Upper lobe of left lung (tissue), 6 donors: Measurements from ENCODE around the gene GINS1. TPM values are rescaled to one million over a fixed set of nuclear protein-coding genes. Genes with fewer than 3 reads are reported as not detected.

ENCODE experiments used
- ATAC-seq, 2 donors: fragments of 200-7000 bp; cut with Tn5 transposase; one replicate each; pipeline ENCODE4 v1.9.1; 2022; ENCODE audit warnings: mild to moderate bottlenecking in 2 of 2, moderate library complexity in 2 of 2; ENCODE audit not compliant: low FRiP score in 2 of 2
- DNase-seq, 2 donors: peaks; one replicate each; pipeline ENCODE4 v3.0.0-alpha.2; 2019 to 2020
- H3K27ac ChIP-seq, 4 donors: fragments of 200-600 bp; sonication (generic); one replicate each; pipeline ENCODE4 v1.5.1; 2016 to 2019
- H3K27me3 ChIP-seq, 4 donors: fragments of 200-600 bp; sonication (generic); one replicate each; pipeline ENCODE4 v1.5.1; 2017 to 2019
- H3K36me3 ChIP-seq, 4 donors: fragments of 200-600 bp; sonication (generic); one replicate each; pipeline ENCODE4 v1.5.1; 2016 to 2019
- H3K4me1 ChIP-seq, 4 donors: fragments of 200-600 bp; sonication (generic); one replicate each; pipeline ENCODE4 v1.5.1; 2018 to 2019
- H3K4me3 ChIP-seq, 4 donors: fragments of 200-600 bp; sonication (generic); one replicate each; pipeline ENCODE4 v1.5.1; 2017 to 2019; ENCODE audit warnings: mild to moderate bottlenecking in 2 of 4, moderate library complexity in 1 of 4
- H3K9me3 ChIP-seq, 4 donors: fragments of 200-600 bp; sonication (generic); one replicate each; pipeline ENCODE4 v1.5.1; 2018 to 2019
- CTCF ChIP-seq, 6 experiments: fragments of 450-650 bp in 4 of 6; fragments of 200-600 bp in 2 of 6; sonication (generic) in 2 of 6; IDR thresholded peaks; one replicate each; pipeline ENCODE4 v1.5.1; 2016 to 2019; ENCODE audit warnings: antibody characterized with exemption in 6 of 6
- EP300 ChIP-seq, 4 donors: sonication (generic); formaldehyde crosslinking; IDR thresholded peaks; one replicate each; pipeline ENCODE4 v1.5.1; 2017; ENCODE audit warnings: antibody characterized with exemption in 4 of 4, control low read depth in 2 of 4
- POLR2A ChIP-seq, 4 donors: fragments of 450-650 bp; IDR thresholded peaks; one replicate each; pipeline ENCODE4 v1.5.1; 2016 to 2017; ENCODE audit warnings: antibody characterized with exemption in 4 of 4, mild to moderate bottlenecking in 2 of 4
- POLR2AphosphoS5 ChIP-seq, 2 donors: sonication (generic); formaldehyde crosslinking; IDR thresholded peaks; one replicate each; pipeline ENCODE4 v1.5.1; 2017; ENCODE audit warnings: antibody characterized with exemption in 2 of 2
- WGBS, 2 donors: methylation state at CpG; one replicate each; pipeline ENCODE4 v1.1.5; 2017 to 2018; 5-methylcytosine and 5-hydroxymethylcytosine counted together
- total RNA-seq, 6 donors: library from RNA; depleted of rRNA in 4 of 6; stranded (reverse); fragments of >200 nt in 4 of 6; gene quantifications; one replicate each; pipeline versions ENCODE4 v1.1.0 to v1.2.1, GENCODE V29; 2016 to 2021
- donor health status: DM: no; HTN: no; CAD: no; lungs with moderate emphysema.
- donor health status: DM: no; HTN: yes; CAD: no; lungs with severe emphysema.

The GINS1 gene
- total RNA-seq, 6 donors from 2014 or later: under 0.01 to 1.8 (median 0.77) TPM

DNA sequence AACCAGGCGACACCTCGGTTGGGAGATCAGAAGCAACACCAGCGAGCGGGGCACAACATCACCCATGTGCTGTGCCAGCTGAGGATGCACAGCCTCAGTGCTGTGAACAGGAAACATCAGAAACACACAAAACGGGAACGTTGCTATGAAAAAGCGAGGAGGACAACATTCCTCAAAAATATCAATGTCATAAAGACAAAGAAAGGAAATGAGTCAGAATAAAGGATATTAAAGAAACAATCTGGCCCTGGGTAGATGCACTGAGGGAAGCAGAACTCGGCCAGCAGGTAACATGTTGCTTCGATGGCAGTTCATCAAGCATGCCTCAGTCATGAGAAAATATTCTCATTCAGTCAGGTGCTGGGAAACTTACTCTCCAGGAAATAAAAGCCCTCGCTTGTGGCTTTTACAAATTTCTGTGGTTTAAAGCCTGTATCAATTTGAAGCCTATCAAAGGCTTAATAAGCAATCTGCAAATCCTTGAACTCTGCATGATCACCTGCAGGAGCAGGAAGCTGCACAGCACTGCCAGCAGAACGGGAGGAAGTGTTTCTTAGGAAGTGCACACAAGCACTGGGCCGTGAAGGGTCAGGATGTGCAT is 77.5 kb downstream of the GINS1 start:
- no peak overlapping the region for H3K27ac ChIP-seq
- H3K27me3 ChIP-seq: no peaks in the 10 kb centered on the region
- H3K4me3 ChIP-seq: no peak overlapping the region
- H3K9me3 ChIP-seq: no peaks in the 10 kb centered on the region
- 48 to 53% methylated on average over 12 of the region's 12 CpGs for WGBS, 2 donors
- TF ChIP-seq CTCF (IDR thresholded peaks at IDR 0.05): no peak
- TF ChIP-seq POLR2AphosphoS5 (IDR thresholded peaks at IDR 0.05): no peak
- no peak for TF ChIP-seq EP300 (IDR thresholded peaks at IDR 0.05)
- TF ChIP-seq POLR2A (IDR thresholded peaks at IDR 0.05): no peak
- no peaks in the 10 kb centered on the region for H3K4me1 ChIP-seq
- no peak for DNase-seq
- no peak for ATAC-seq
- H3K36me3 ChIP-seq: peaks cover 0 to 15% (median 4%) of the 10 kb centered on the region in 4 donors

DNA sequence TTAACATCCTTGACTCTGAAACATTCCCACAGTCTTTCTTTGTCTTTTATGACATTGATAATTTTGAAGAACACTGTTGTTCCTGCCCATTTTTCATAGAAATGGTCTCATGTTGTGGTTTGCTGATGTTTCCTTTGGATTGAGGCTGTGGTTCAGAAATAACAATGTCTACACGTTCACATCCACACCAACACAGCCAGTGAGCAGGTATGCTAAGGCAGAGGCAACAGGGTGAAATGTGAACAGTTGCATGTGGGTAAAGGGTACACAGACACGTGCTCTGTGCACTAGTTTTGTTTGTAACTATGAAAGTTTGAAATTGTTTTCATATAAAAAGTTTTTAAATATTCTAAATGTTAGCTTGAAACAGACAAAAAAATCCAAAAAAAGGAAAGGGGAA is 78.4 kb downstream of the GINS1 start:
- 61 to 65% methylated on average over 2 of the region's 2 CpGs for WGBS, 2 donors
- H3K4me1 ChIP-seq: no peaks in the 10 kb centered on the region
- H3K9me3 ChIP-seq: no peaks in the 10 kb centered on the region
- H3K4me3 ChIP-seq: no peak overlapping the region
- TF ChIP-seq POLR2A (IDR thresholded peaks at IDR 0.05): no peak
- TF ChIP-seq CTCF (IDR thresholded peaks at IDR 0.05): no peak
- TF ChIP-seq EP300 (IDR thresholded peaks at IDR 0.05): no peak
- no peak for TF ChIP-seq POLR2AphosphoS5 (IDR thresholded peaks at IDR 0.05)
- ATAC-seq (no peak), DNase-seq (no peak)
- peaks cover 0 to 15% (median 4%) of the 10 kb centered on the region in 4 donors for H3K36me3 ChIP-seq
- no peaks in the 10 kb centered on the region for H3K27me3 ChIP-seq
- H3K27ac ChIP-seq: no peak overlapping the region

DNA sequence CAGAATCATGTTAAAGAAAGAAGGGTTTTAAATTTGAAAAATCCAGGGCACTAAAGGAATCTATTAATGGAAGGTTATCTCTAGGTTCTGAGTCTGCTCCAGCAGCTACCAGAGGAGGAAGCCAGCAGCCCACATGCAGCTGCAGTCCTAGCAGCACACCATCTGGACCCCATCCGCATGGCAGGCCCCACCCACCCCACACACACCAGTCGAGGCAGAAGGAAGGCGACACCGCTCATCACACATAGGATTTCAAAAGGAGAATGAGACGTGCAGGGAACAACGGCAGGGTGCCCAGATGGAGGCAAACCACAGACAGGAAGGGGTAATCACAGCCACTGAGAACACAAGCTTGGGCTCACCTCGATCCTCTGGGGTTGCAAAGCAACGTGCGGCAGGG is 78.9 kb downstream of the GINS1 start:
- H3K4me1 ChIP-seq: no peaks in the 10 kb centered on the region
- H3K4me3 ChIP-seq: no peak overlapping the region
- H3K27me3 ChIP-seq: no peaks in the 10 kb centered on the region
- peaks cover 0 to 15% (median 4%) of the 10 kb centered on the region in 4 donors for H3K36me3 ChIP-seq
- no peak for TF ChIP-seq CTCF (IDR thresholded peaks at IDR 0.05)
- no peak for TF ChIP-seq EP300 (IDR thresholded peaks at IDR 0.05)
- TF ChIP-seq POLR2AphosphoS5 (IDR thresholded peaks at IDR 0.05): no peak
- no peak for TF ChIP-seq POLR2A (IDR thresholded peaks at IDR 0.05)
- H3K9me3 ChIP-seq: no peaks in the 10 kb centered on the region
- ATAC-seq: no peak
- H3K27ac ChIP-seq: no peak overlapping the region
- peak in 1 of 2 donors; percentile 44 for DNase-seq
- WGBS, 2 donors: 56 to 66% methylated on average over 9 of the region's 9 CpGs

GRCh38 chr20:25487306-25487705 is 79.8 kb downstream of the GINS1 start:
- WGBS, 2 donors: 62 to 74% methylated on average over 2 of the region's 2 CpGs
- no peak for DNase-seq

More at GRCh38 chr20:25487306-25487705, 79.8 kb downstream of the GINS1 start:
- Histone ChIP-seq H3K36me3 (peaks cover 0 to 15% (median 1%) of the 10 kb centered on the region in 4 donors), H3K9me3 (no peaks in the 10 kb centered on the region), H3K4me3 (no peak overlapping the region), H3K27me3 (no peaks in the 10 kb centered on the region), H3K4me1 (no peaks in the 10 kb centered on the region), H3K27ac (no peak overlapping the region)
- no peak for TF ChIP-seq POLR2A (IDR thresholded peaks at IDR 0.05)
- TF ChIP-seq POLR2AphosphoS5 (IDR thresholded peaks at IDR 0.05): no peak
- no peak for TF ChIP-seq EP300 (IDR thresholded peaks at IDR 0.05)
- no peak for TF ChIP-seq CTCF (IDR thresholded peaks at IDR 0.05)
- no peak for ATAC-seq
